NCI-H524 (cell line): ENCODE results near the gene RIMS1.
"Not testable (repeated sequence)": the region's sequence is repeated elsewhere in the genome, so short reads cannot be mapped to it uniquely, and the experiment has no call there.

Source experiments
- DNase-seq, 2 experiments: peaks; one replicate each; lab custom pipeline; 2025; lab: John Stamatoyannopoulos, UW

Gene RIMS1

DNA sequence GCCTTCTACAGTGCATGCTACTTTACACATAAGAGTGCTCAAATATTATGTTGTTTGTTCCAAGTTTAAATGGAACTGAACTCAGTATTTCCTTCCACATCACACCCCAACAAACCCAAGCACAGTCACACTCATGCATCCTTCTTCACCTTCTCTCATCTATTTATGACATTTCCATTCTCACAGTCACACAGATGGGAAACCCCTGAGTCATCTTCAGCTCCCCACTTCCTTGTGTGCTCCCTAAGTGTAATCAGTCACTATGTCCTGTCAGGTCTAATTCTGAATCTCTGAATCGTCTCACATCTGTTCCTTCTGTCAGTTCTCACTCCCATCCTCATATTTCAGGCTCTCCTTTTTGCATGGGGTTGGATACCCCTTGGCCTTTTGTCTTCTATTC, 96.0 kb downstream of the RIMS1 start:
- DNase-seq, result no peak

DNA sequence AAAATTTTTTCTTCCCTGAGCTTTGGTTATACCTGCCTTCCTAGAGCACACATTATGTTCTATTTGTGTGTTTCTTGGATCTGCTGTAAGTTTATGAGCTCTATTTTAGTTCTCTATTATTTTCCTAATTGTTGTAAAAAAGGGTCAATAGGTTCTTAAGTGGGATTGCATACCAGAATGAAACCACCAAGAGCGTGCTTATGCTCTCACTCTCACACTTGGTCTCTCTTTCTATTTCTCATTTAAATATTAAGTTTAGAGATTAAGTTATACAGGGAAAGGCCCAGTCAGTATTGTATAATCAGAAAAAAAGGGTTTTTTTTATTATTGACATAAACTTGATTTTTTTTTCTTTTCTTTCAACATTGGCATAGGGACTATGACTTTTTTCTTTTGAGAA, 96.8 kb downstream of the RIMS1 start:
- DNase-seq, result no peak

DNA sequence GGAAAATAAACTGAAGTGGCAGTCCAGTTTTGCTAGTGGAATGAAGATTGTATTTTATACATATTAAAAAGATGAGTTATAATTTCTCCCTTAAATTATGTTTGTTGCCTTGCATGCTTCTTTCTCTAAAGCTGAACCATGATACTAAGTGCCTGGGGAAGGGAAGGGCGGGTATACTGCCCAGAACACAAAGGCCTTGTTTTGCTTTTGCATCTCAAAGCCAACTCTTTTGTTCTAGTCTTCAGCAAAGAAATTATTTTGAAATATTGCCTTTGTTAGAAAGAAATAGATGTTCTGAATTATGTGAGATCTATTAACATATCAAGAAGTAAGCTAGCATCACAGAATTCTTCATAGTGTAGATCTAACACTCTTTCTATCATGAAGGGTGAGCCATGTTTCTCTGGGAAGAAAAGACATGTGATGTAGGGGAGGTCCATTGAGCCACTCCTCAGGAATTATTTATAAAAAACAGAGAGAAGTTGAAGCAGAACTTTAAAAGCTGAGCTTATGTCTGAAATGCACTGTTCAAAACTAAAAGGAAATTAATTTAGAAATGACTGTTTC, 108.4 kb downstream of the RIMS1 start:
- no peak for DNase-seq

DNA sequence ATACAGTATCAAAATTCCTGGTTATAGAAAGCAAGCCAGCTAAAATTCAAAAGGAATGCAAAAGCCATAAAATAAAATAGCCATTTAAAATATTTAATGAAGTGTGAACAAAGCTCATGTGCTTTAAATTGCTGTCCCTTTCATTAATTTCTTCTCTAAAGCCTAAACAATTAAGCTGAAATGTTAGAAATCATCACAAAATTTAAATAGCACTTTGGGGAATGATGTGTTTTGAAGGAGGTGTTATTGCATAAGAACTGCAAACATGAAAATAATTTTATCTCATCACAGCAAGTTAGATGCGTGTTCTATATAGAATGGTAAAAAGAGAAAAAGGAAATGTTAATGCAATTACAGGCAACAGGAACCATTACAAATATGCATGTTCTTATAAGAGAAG, 111.0 kb downstream of the RIMS1 start:
- DNase-seq, result no peak

DNA sequence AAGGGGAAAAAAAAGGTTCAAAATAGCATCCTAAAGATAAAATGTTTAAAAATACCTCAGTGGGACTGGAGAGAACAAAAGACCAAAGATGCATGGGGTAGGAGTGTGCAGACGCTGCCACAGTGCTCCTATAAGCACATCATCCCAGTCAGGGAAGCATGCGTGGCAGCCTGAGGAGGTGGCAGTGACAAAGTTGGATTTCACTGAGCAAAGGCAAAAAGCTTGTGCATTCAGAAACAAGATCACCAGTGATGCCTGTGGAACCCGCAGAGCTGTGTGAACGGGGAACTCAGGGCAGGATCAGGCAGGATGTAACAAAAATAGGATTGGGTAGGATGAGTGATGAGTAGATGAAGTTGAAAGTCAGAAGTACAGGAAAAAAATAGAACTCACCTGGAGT, 116.1 kb downstream of the RIMS1 start:
- DNase-seq, result no peak

DNA sequence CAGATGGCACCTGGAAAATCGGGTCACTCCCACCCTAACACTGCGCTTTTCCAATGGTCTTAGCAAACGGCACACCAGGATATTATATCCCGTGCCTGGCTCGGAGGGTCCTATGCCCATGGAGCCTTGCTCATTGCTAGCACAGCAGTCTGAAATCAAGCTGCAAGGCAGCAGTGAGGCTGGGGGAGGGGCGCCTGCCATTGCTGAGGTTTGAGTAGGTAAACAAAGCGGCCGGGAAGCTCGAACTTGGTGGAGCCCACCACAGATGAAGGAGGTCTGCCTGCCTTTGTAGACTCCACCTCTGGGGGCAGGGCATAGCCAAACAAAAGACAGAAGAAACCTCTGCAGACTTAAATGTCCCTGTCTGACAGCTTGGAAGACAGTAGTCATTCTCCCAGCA, 120.2 kb downstream of the RIMS1 start:
- not testable (repeated sequence) for DNase-seq

DNA sequence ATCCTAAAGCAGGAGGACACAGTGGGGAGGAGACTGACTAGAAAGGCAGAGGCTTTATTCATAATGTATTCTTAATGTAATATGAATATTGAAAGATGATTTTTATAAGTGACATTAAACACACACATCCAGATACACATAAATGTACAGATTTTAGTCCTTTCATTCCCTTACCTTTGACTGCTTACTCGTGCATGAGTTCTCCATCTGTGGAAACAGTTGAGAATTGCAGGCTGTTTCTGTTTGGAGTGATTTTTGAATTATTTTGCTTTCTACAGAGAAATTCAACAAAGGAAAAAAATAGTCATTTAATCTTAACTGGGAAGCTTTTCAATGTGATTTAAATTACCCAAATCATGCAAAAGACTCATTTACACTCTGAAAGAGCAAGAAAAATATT, 136.5 kb downstream of the RIMS1 start:
- DNase-seq, result no peak

DNA sequence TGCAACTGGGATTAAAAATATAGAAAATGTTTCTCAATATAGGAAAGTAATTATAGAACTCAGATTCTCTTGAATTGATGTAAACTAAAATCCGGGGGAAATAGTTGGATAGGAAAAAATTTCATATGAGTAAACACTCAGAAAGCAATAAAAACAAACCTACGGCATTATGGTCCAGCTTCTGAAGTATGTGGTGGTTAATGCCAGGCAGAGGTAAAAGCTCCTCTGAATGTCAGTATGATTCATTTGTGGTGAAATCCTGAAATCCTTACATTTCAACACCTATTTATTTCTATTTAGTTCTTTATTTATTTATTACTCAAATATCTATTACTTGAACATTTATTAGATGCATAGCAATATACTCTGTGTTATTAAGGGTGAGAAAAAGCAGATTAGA, 145.1 kb downstream of the RIMS1 start:
- DNase-seq, result no peak

DNA sequence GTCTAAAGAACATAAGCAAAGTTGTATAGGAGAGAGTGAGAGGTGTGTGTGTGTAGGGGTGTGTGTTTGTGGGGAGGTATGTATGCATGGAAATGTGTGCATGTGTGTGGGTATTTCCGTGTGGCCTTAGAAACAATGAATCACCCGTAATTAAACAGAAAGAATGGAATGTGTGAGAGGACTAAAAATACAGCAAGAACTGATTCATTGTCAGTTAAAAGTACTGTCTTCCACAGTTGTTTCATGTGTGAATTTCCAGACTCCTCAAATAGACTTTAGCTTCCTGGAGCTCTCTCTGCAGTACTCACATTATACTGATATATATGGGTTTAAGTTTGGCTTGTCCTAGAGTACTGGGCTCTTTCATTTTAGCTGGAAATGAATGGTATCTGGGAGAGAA, 145.7 kb downstream of the RIMS1 start:
- no peak for DNase-seq

DNA sequence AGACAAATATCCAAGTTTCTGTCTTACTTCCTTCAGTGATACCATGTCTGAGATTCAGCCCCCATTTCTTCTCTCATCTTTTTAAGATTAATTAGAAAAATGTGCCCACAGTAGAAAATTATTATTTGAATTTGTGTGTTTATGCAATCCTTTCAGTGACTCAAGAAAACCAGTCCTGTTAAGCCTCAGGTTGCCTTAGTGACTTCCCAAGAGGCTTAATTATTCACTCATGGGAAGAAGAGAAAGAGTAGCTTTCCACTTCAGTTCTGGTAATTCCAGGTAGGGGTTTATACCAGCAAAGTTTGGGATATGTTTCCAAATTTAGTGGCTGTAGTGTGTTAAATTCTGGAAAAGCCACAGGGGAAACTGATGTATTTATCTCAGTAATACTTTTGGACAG, 149.1 kb downstream of the RIMS1 start:
- DNase-seq, result no peak

DNA sequence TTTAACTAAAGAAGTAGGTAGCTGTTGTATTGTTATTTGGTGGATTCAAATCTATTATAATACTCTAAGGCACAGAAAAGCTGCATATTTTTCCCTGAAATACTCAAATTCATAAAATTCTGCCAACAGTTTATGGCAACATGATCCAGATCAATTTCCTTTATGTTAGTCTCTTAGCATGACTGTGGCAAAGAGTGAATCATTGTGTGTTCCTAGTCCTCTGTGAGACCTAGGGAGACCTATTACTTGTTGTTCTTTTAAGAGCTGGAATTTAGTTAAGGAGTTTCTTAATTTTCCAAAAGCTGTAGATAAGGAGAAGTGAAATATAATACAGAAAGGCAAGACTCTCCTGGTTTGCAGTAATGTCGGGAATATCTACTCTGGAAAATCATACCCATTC, 149.6 kb downstream of the RIMS1 start:
- DNase-seq, result no peak

DNA sequence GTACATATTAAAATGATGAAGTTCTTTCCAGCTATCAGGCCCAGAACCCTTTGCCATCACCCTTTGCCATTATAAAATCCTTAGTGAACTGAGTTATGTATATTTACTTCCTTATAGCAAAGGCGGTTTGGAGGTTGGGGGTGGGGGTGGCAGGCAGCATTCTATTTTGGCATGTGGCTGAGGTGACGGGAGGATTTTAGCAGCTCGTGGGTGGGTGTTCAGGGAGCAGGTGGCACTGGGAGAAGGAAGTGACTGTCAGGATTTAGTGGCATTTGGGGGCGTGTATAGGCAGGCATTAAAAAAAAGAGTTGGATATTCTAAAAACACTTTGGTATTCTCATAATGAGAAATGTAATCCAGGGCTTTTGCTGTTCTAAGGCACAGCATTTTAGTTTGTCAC, 150.7 kb downstream of the RIMS1 start:
- DNase-seq, result peak; percentile 9 to 40

DNA sequence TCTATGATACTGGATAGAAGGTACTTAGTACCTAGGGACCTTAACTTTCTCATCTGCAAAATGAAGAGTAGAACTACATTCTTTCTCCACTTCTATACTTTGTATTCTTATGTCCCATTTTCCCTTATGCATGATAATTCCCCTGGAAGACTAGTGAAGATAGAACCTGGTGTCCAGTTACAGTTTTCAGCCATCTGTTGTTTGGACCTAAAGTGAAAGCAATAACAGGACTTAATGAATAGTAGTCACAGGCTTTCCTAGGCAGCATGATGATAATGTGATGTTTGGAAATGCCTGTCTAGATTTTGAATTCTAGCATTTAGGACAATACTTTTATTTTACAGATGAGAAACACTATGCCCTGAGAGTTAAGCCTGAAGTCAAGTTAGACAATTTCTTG, 153.8 kb downstream of the RIMS1 start:
- peak; percentile 81 to 93 for DNase-seq

DNA sequence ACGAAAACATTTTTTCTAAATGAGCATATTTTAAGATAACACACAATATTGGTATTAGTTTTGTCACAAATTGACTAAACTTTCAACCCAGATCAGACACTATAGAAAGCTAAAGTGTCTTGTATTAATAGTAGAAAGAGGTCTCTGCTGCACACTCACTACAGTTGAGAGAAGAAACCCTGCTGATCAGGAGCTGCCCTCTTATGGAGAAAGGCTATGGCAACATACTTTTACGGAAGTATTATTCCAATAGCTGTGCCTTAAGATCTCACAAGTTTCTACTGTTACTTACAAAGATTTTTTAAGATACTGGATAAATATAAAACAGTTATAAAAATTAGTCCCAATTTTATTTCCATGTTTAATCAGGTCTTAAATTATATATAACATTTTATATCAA, 155.7 kb downstream of the RIMS1 start:
- DNase-seq, result peak in 1 of 2 experiments; percentile 32

DNA sequence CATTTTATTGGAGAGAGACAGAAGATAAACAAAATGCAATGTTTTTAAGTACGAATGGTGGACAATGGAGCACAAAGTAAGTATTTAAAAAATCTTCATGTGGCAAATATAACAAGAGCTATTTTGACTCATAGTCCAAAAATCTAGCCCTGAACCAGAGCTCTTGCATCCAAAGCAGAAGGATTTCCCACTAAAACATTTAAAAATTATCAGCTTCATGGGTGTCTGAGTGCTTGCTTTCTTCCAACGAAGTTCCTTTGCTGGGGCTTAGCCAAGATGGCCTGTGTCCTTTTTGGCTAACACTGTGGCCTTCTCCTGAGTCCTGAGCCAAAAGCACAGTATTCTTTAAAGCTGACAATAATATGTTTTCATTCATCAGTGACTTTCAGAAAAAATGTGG, 161.7 kb downstream of the RIMS1 start:
- no peak for DNase-seq

DNA sequence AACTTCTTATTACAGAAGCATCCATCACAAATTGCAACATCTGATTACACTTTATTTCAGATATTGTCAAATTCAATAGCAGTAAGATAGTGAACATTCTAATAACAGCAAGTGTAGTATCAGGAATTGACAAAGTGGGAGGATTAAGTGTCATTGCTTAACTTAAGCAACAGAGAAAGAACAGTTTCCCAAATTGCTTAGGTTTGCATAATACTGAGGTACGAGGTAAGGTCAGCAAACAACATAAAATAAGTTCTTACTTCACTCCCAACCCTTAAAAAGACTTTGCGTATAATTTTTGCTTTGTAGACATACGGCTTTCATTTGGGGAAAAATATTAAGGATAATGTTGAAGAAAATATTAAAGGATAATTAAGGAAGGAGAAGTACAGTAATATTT, 163.0 kb downstream of the RIMS1 start:
- no peak for DNase-seq

DNA sequence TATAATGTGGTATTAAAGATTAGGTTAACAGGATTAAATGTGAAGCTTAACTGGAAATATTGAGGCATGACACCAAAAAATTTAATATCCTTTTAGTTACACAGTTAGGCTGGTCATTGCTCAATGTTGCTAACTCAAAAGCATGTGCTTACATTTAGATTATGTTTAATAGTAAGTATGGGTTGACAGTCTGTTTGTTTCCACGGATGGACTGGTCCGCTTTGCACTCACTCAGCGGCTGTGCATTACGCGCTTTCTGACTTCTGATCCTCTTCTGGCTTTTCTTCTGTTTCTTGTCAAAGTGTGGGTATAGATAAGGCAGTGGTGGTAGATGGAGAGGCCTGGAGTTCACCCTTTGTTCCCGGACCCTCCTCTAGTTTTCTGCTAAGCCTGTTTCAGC, 174.9 kb downstream of the RIMS1 start:
- DNase-seq, result no peak

DNA sequence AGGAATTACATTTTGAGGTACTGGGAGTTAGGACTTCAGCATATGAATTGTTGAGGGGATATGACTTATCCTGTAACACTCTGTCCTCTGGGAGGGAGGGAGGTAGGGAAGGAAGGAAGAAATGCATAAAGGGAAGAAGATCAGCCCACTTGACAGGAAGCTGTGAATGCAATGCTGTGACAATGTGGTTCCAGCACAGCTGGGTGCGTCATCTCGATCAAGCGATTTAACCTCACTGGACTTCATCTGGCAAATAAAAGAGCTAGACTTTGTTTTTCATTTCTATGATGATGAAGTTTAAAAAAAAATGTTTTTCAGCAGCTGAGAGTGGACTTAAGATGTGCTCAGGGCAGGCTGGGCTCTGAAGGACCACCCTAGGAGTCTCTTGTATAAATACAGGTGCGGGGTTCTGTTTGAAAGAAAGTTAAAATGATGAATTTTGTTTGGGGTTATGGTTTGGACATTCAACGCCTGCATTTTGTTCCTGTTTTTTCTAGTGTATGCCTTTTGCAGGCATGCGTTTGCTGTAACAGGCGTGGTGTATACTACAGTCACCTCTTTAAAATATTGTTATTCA, 178.1 kb downstream of the RIMS1 start:
- no peak for DNase-seq

DNA sequence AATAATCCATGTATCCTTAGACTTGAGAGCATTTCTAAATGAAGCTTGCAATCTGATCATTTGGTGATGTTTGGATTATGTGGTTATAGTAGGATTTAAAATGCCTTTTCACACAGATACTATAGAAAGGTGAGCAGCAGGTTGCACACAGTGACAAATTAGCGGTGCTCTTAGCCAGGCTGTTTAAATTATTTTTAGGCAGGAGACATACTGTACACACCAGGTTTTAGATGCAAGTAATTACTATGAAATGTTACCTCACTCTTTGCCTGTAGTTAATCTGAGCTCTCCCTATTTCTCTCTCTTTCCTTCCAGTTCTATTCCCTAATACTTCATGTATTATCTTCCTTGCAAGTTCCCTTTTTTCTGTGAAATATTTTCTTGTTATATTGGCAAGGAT, 191.7 kb downstream of the RIMS1 start:
- no peak for DNase-seq

DNA sequence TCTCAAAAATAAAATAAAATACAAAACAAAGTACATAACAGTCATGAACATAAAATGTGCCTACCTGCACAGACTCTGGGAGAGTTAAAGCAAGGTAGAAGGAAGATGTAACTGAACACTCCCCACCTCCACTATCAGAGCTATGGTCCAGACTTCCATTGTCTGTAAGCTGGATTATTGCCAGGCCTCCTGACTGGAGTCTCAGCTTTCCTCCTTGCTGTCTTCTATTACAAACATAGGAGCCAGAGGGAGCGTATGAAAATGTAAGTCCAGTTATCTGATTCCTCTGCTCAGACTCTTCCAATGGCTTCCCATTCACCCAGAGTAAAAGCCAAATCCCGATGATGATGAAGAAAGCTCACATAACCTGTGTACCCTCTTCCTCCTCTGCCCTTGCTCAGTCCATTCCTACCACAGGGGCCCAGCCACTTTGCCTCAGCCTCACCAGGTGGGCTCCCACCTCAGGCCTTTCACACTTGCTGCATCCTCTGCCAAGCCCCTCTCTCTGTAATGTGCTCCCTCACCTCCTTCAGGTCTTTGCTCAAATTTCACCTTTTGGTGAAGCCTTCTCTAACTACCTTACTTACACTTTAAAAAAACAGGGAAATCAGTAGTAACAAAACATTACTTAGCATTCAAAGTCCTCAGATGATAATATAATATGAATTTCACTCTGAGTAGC, 194.1 kb downstream of the RIMS1 start:
- DNase-seq, result peak in 1 of 2 experiments; percentile 33

DNA sequence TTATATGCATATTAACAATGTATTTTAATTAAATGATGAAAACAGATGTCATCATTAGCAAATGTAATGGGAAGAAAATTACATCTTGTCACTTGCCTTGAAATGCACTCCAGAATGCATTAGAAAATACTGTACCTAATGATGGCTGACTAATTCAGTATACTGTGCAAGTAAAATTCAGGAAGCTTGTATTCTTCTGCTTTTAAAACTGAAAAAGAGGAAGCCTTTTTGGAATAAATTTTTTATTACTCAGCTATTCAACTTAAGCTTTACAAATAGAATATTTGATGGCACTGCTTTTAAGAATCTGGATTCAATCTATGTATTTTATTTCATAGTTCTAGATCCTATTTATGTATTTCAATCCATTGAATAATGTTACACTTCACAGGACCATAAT, 195.5 kb downstream of the RIMS1 start:
- no peak for DNase-seq

DNA sequence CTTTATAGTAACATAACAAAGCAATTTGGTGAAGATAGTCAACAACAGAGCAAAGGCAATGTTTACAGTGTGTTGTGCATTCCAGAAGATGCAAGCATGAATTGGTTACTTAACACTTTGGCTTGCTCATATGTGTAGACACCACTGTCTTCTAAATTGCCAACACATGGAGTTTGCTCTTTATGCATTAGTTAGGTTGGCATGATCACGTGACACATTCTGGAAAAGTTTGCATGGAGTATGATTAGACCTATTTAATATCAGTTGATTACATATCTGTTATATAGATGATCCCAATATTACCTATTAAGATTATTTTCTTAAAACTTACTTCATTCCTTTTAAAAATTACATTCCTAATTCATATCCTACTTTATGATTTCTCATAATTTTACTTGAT, 197.6 kb downstream of the RIMS1 start:
- no peak for DNase-seq

DNA sequence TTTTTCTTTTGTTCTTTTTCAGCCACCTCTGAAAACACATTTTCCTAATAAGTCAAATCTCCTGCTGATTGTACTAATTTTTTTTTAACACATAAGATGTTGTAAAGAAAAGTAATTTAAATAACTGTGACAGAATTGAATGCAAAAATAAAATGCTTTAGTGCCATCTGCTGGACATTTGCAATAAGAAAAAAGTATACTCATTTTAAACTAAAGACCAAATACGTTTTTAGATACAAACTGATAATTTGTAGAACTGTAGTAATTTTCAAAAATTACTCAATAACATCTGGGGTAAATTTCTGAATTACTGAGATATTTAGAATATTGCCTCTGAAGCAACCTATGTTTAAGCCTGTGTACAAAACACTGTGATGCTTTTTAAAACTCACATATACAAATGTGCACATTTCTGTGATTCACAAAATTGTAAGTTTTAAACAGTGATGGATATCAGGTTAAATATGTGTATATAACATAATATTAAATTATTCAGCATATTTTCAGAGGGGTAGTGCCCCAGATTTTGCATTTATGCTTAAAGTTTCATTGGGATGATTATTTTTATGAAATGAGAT, 198.7 kb downstream of the RIMS1 start:
- peak in 1 of 2 experiments; percentile 19 for DNase-seq

DNA sequence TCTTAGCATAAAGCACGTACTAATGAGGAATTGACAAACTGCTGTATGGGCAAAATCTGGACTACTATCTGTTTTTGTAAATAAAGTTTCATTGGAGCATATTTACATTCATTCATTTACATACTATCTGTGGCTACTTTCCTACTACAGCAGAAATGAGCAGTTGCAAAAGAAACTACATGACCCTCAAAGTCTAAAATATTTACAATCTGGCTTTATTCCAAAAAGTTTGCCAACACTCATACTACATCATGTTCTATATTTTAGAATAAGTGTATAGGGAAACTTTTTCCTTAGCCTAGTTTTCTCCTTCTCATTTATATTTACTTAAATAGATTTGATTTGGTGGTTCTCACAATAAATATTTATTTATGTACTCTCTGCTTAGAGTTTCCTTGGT, 208.2 kb downstream of the RIMS1 start:
- no peak for DNase-seq
